SK-N-SH (cell line): Measurements from ENCODE around the gene SEMA4D. TPM values are rescaled to one million over a fixed set of nuclear protein-coding genes. Genes with fewer than 3 reads are reported as not detected.

ENCODE experiments used
- CTCF ChIA-PET: fragments of 300-600, 350-600 bp; formaldehyde crosslinking; extraction: SDS; loops from one replicate; lab custom pipeline; 2021; lab: Yijun Ruan, JAX
- POLR2A ChIA-PET: fragments of 350-600 bp; sonication (Branson Sonifier 250); formaldehyde crosslinking; extraction: SDS; loops from one replicate; lab custom pipeline; 2020; ENCODE audit warnings: antibody characterized with exemption, inconsistent platforms; lab: Yijun Ruan, JAX
- DNase-seq: peaks from one replicate; pipeline ENCODE4 v3.0.0; 2012
- H2AFZ ChIP-seq: fragments of 200-600 bp; sonication (generic); 2 replicates; pipeline ENCODE4 v1.8.1; 2016; ENCODE audit warnings: antibody characterized with exemption, mild to moderate bottlenecking, low read depth
- H3F3A ChIP-seq: fragments of 200-600 bp; sonication (generic); replicated peaks from 2 replicates; pipeline ENCODE3; 2016; ENCODE audit warnings: antibody characterized with exemption, mild to moderate bottlenecking; ENCODE audit not compliant: insufficient read depth
- H3K27ac ChIP-seq, 2 experiments: fragments of 200-500 bp in 1 of 2; fragments of 200-600 bp in 1 of 2; sonication (Bioruptor generic) in 1 of 2; sonication (generic), shearing (Covaris generic) in 1 of 2; 2 replicates each; pipeline versions ENCODE4 v1.5.1 to v1.6.1; 2014 to 2016; ENCODE audit warnings: low read depth in 2 of 2, inconsistent platforms in 1 of 2, low read length in 1 of 2, mild to moderate bottlenecking in 1 of 2, mixed read lengths in 1 of 2
- H3K27me3 ChIP-seq: fragments of 200-600 bp; sonication (generic), shearing (Covaris generic); 2 replicates; pipeline ENCODE4 v1.6.1; 2016; ENCODE audit warnings: mixed run types; ENCODE audit not compliant: insufficient read depth
- H3K36me3 ChIP-seq, 2 experiments: fragments of 200-500 bp in 1 of 2; fragments of 200-600 bp in 1 of 2; sonication (Bioruptor generic) in 1 of 2; sonication (generic) in 1 of 2; replicated peaks in 1 of 2; 2 replicates each; pipeline versions ENCODE3 to v1.5.1; 2014 to 2016; ENCODE audit warnings: low read length in 1 of 2, mild to moderate bottlenecking in 1 of 2; ENCODE audit not compliant: insufficient read depth in 2 of 2, control insufficient read depth in 1 of 2
- H3K4me1 ChIP-seq, 2 experiments: fragments of 200-500 bp in 1 of 2; fragments of 200-600 bp in 1 of 2; sonication (Bioruptor generic) in 1 of 2; sonication (generic), shearing (Covaris generic) in 1 of 2; 2 replicates each; pipeline versions ENCODE4 v1.5.1 to v1.6.1; 2014 to 2016; ENCODE audit warnings: low read depth in 1 of 2, low read length in 1 of 2, mixed run types in 1 of 2; ENCODE audit not compliant: insufficient read depth in 2 of 2, control insufficient read depth in 1 of 2
- H3K4me2 ChIP-seq: fragments of 200-600 bp; sonication (generic), shearing (Covaris generic); 2 replicates; pipeline ENCODE4 v1.6.1; 2017; ENCODE audit warnings: mixed run types
- H3K4me3 ChIP-seq, 2 experiments: fragments of 200-500 bp in 1 of 2; fragments of 200-600 bp in 1 of 2; sonication (Bioruptor generic) in 1 of 2; sonication (generic), shearing (Covaris generic) in 1 of 2; 2 replicates each; pipeline versions ENCODE4 v1.5.1 to v1.8.1; 2014 to 2016; ENCODE audit warnings: low read depth in 2 of 2, inconsistent platforms in 1 of 2, low read length in 1 of 2, mild to moderate bottlenecking in 1 of 2, mixed read lengths in 1 of 2, moderate library complexity in 1 of 2
- H3K79me2 ChIP-seq: fragments of 200-600 bp; sonication (generic); 2 replicates; pipeline ENCODE4 v1.8.1; 2017; ENCODE audit warnings: mild to moderate bottlenecking; ENCODE audit not compliant: insufficient read depth
- H3K9ac ChIP-seq: fragments of 200-600 bp; sonication (generic); 2 replicates; pipeline ENCODE4 v1.6.1; 2017; ENCODE audit warnings: mixed run types
- H3K9me2 ChIP-seq: fragments of 200-600 bp; sonication (generic); 2 replicates; pipeline ENCODE4 v1.6.1; 2017; ENCODE audit warnings: mixed run types
- H3K9me3 ChIP-seq: fragments of 200-600 bp; sonication (generic); 2 replicates; pipeline ENCODE4 v1.6.1; 2017; ENCODE audit warnings: mixed run types, mild to moderate bottlenecking, moderate library complexity
- H4K20me1 ChIP-seq: fragments of 200-600 bp; sonication (generic); 2 replicates; pipeline ENCODE4 v1.6.1; 2017; ENCODE audit warnings: mild to moderate bottlenecking, mixed run types; ENCODE audit not compliant: insufficient read depth
- EZH2phosphoT487 ChIP-seq: fragments of 200-600 bp; sonication (generic); IDR thresholded peaks from 2 replicates; pipeline ENCODE4 v1.6.1; 2017; ENCODE audit warnings: low read depth, mixed run types, mild to moderate bottlenecking, antibody characterized with exemption, moderate library complexity, borderline replicate concordance
- FOSL2 ChIP-seq: IDR thresholded peaks from 2 replicates; pipeline ENCODE4 v1.4.0; 2012; ENCODE audit warnings: low read depth, mild to moderate bottlenecking, moderate library complexity, borderline replicate concordance
- FOXJ3 ChIP-seq: sonication (generic); formaldehyde crosslinking; IDR thresholded peaks from 2 replicates; pipeline ENCODE4 v1.5.1; 2020; ENCODE audit warnings: mild to moderate bottlenecking, missing genetic modification reagents
- JUND ChIP-seq: IDR thresholded peaks from 2 replicates; pipeline ENCODE4 v1.4.0; 2012
- RAD21 ChIP-seq: IDR thresholded peaks from 2 replicates; pipeline ENCODE4 v1.6.1; 2012; ENCODE audit warnings: mild to moderate bottlenecking, low read length
- SIN3A ChIP-seq: IDR thresholded peaks from 2 replicates; pipeline ENCODE4 v1.6.1; 2012; ENCODE audit warnings: low read depth, mild to moderate bottlenecking, low read length, moderate library complexity, borderline replicate concordance
- SMC3 ChIP-seq: IDR thresholded peaks from 2 replicates; pipeline ENCODE4 v1.6.1; 2012; ENCODE audit warnings: low read depth, low read length, improper control_type of control experiment
- TAF1 ChIP-seq: IDR thresholded peaks from 2 replicates; pipeline ENCODE4 v1.6.1; 2012; ENCODE audit warnings: low read depth, mild to moderate bottlenecking, low read length, moderate library complexity, borderline replicate concordance
- TEAD4 ChIP-seq: IDR thresholded peaks from 2 replicates; pipeline ENCODE4 v1.4.0; 2012; ENCODE audit warnings: mild to moderate bottlenecking, borderline replicate concordance; ENCODE audit not compliant: insufficient read depth
- WGBS: methylation state at CpG from one replicate; pipeline ENCODE4 v1.1.6; 2017; ENCODE audit warnings: low lambda C conversion rate; 5-methylcytosine and 5-hydroxymethylcytosine counted together
- polyA plus RNA-seq, 3 experiments: library from polyadenylated mRNA; depleted of rRNA; stranded (reverse); fragments of >200 nt; gene quantifications; 2 replicates each; pipeline ENCODE4 v1.2.3, GENCODE V29; 2012
- TF ChIP-seq, protein P1 (sequence below): IDR thresholded peaks from 2 replicates; pipeline ENCODE4 v1.6.1; 2012; ENCODE audit warnings: mild to moderate bottlenecking, low read depth, low read length, moderate library complexity
- TF ChIP-seq, protein P2 (sequence below): IDR thresholded peaks from 2 replicates; pipeline ENCODE4; 2012
- TF ChIP-seq, protein P3 (sequence below): fragments of 200-600 bp; sonication (generic); IDR thresholded peaks from 2 replicates; pipeline ENCODE4 v1.6.1; 2017; ENCODE audit warnings: antibody characterized with exemption, mild to moderate bottlenecking, moderate library complexity

Gene SEMA4D
- polyA plus RNA-seq, 1 of the 3 experiments (the other 2 are of a cell fraction) = 4.8 TPM

DNA sequence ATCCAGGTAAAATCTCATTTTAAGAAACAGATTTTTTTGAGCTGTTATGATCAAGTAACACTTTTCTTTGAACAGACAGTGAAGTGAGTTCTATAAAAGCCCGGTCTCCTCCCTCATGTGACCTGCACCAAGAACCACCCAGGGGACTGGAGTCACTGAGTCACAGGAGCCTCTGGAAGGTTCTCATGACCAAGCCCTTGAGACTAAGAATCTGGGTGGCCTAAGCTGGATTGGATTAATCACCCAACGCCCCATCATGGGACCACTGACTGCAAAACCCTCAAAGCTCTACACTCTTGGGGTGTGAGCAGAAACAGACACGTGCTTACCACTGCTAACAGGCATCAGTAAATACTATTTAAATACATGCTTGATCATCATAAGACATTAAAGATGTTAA is 131.2 kb downstream of the SEMA4D start:
- WGBS = 64% methylated on average over 2 of the region's 3 CpGs
- no peak overlapping the region for H3K4me2 ChIP-seq
- no peak overlapping the region for H2AFZ ChIP-seq
- no peaks in the 10 kb centered on the region for H4K20me1 ChIP-seq
- H3K36me3 ChIP-seq = peaks cover 0 to 9% of the 10 kb centered on the region in 2 experiments
- no peaks in the 10 kb centered on the region for H3F3A ChIP-seq
- no peak overlapping the region for H3K27ac ChIP-seq
- no peaks in the 10 kb centered on the region for H3K79me2 ChIP-seq
- H3K4me3 ChIP-seq = no peak overlapping the region
- no peaks in the 10 kb centered on the region for H3K27me3 ChIP-seq
- H3K9ac ChIP-seq = no peak overlapping the region
- ChIA-PET POLR2A (interaction anchor here (1.2 kb wide), 1 partner anchor 8 kb away, joined by 3 read pairs; no protein-coding TSS in a partner anchor), CTCF (no interaction called here)
- H3K9me2 ChIP-seq = no peaks in the 10 kb centered on the region
- H3K4me1 ChIP-seq = peaks cover 0 to 10% of the 10 kb centered on the region in 2 experiments; a peak in 1 of 4 replicates
- TF ChIP-seq SIN3A (no peak), EZH2phosphoT487 (no peak), FOXJ3 (no peak), SMC3 (no peak), TAF1 (no peak), FOSL2 (no peak), RAD21 (no peak), TEAD4 (no peak), JUND (no peak)
- TF ChIP-seq, protein P1, sequence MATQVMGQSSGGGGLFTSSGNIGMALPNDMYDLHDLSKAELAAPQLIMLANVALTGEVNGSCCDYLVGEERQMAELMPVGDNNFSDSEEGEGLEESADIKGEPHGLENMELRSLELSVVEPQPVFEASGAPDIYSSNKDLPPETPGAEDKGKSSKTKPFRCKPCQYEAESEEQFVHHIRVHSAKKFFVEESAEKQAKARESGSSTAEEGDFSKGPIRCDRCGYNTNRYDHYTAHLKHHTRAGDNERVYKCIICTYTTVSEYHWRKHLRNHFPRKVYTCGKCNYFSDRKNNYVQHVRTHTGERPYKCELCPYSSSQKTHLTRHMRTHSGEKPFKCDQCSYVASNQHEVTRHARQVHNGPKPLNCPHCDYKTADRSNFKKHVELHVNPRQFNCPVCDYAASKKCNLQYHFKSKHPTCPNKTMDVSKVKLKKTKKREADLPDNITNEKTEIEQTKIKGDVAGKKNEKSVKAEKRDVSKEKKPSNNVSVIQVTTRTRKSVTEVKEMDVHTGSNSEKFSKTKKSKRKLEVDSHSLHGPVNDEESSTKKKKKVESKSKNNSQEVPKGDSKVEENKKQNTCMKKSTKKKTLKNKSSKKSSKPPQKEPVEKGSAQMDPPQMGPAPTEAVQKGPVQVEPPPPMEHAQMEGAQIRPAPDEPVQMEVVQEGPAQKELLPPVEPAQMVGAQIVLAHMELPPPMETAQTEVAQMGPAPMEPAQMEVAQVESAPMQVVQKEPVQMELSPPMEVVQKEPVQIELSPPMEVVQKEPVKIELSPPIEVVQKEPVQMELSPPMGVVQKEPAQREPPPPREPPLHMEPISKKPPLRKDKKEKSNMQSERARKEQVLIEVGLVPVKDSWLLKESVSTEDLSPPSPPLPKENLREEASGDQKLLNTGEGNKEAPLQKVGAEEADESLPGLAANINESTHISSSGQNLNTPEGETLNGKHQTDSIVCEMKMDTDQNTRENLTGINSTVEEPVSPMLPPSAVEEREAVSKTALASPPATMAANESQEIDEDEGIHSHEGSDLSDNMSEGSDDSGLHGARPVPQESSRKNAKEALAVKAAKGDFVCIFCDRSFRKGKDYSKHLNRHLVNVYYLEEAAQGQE = no peak
- TF ChIP-seq, protein P2, sequence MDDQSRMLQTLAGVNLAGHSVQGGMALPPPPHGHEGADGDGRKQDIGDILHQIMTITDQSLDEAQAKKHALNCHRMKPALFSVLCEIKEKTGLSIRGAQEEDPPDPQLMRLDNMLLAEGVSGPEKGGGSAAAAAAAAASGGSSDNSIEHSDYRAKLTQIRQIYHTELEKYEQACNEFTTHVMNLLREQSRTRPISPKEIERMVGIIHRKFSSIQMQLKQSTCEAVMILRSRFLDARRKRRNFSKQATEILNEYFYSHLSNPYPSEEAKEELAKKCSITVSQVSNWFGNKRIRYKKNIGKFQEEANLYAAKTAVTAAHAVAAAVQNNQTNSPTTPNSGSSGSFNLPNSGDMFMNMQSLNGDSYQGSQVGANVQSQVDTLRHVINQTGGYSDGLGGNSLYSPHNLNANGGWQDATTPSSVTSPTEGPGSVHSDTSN = no peak
- TF ChIP-seq, protein P3, sequence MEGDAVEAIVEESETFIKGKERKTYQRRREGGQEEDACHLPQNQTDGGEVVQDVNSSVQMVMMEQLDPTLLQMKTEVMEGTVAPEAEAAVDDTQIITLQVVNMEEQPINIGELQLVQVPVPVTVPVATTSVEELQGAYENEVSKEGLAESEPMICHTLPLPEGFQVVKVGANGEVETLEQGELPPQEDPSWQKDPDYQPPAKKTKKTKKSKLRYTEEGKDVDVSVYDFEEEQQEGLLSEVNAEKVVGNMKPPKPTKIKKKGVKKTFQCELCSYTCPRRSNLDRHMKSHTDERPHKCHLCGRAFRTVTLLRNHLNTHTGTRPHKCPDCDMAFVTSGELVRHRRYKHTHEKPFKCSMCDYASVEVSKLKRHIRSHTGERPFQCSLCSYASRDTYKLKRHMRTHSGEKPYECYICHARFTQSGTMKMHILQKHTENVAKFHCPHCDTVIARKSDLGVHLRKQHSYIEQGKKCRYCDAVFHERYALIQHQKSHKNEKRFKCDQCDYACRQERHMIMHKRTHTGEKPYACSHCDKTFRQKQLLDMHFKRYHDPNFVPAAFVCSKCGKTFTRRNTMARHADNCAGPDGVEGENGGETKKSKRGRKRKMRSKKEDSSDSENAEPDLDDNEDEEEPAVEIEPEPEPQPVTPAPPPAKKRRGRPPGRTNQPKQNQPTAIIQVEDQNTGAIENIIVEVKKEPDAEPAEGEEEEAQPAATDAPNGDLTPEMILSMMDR = no peak
- DNase-seq = no peak
- no peaks in the 10 kb centered on the region for H3K9me3 ChIP-seq
